GM12873 (cell line): ENCODE measurements around the gene GLYAT.

ENCODE experiments used
- CTCF ChIP-seq: IDR thresholded peaks from 2 replicates; pipeline ENCODE4 v1.5.1; 2012; ENCODE audit warnings: low read depth, mild to moderate bottlenecking, moderate library complexity, low read length, control low read depth; ENCODE audit not compliant: insufficient read depth; ENCODE audit errors: missing control alignments

The GLYAT gene

GRCh38 chr11:58731819-58732218, at the start of gene GLYAT:
Gene GLYAT, minus strand, starts transcription at chr11:58731943. Its CDS starts 7,447 bp downstream, at chr11:58724496.
- TF ChIP-seq CTCF: no peak

GRCh38 chr11:58781345-58781744, 49.6 kb upstream of the GLYAT start:
- TF ChIP-seq CTCF: no peak

GRCh38 chr11:58780578-58780977, 48.8 kb upstream of the GLYAT start:
- TF ChIP-seq CTCF: no peak

- no peak for TF ChIP-seq CTCF
These were observed 45.4 kb upstream of the GLYAT start for GRCh38 chr11:58776891-58777710.

DNA sequence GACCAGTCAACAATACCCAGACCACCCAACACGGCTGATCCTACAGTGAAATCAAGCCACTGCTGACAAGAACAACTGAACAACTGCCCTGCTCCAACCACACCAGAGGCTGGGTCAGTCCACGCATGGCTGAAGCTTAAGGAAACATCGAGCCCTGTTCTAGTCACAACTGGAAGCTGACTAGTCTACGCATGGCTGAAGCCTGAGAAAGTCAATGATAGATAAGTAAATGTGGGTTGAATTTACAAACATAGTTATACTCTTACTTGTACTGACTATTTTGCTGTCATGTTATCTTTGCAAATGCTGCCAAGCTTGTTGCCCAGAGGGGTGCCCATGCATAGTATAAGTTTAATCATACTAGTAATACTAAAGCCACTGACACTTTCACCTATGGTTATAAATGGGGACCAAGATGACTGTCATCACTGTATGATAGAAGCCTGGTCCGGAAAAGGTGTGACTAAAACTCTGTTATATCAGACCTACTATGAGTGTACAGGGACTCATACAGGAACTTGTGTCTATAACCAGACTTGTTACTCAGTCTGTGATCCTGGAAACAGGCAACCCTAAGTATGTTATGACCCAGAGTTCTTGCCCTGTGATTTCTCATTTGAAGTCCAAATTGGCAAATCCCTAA, 43.4 kb upstream of the GLYAT start:
- TF ChIP-seq CTCF: no peak

DNA sequence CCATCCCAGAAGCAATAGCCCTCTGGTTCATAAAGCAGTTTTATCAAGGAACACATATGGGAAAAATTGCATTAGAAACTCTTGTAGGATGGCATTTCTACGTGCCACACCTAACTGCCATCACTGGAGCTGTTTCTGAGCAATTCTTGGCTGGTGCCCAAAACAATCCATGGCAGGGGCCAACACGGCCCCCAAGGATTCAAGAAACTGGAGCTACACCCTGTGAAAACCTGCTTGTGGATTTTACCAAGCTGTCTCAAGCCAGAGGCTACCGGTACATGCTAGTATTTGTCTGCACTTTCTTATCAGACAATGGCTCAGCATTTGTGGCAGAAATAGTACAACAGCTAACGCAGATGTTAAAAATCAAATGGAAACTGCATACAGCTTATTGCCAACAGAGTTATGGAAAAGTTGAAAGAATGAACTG, 42.4 kb upstream of the GLYAT start:
- TF ChIP-seq CTCF: no peak

GRCh38 chr11:58773337-58773736, 41.6 kb upstream of the GLYAT start:
- no peak for TF ChIP-seq CTCF
